HG03469 (cell line): Measurements from ENCODE around the gene VRK3.

Source experiments
- ATAC-seq: cut with Tn5 transposase; IDR thresholded peaks from one replicate; pipeline ENCODE4 v1.9.1; 2021; ENCODE audit warnings: mild to moderate bottlenecking, moderate library complexity, moderate number of reproducible peaks; ENCODE audit not compliant: unreplicated experiment

Gene VRK3

DNA sequence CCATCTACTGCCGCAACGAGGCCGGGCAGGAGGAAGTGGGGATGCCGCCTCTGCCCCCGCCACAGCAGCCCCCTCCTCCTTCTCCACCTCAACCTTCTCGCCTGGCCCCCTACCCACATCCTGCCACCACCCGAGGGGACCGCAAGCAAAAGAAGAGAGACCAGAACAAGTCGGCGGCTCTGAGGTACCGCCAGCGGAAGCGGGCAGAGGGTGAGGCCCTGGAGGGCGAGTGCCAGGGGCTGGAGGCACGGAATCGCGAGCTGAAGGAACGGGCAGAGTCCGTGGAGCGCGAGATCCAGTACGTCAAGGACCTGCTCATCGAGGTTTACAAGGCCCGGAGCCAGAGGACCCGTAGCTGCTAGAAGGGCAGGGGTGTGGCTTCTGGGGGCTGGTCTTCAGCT is 92.4 kb downstream of the VRK3 start:
- ATAC-seq, result no peak

DNA sequence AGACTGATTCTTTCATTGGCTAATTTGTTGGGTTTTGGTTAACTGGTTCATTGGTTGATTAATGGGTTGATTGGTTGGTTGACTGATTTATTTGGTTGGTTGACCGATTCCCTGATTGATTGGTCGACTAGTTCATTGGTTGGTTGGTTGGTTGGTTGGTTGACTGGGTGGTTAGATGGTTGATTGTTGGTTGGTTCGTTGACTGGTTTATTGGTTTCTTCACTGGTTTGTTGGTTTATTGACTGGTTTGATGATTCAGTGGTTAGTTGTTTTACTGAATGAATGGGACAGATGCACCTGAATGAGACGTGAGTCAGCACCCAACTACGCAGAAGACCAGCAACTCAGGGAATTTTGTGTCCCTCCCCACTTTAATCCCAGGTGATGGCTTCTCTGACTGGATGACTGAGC is 93.1 kb downstream of the VRK3 start:
- no peak for ATAC-seq

DNA sequence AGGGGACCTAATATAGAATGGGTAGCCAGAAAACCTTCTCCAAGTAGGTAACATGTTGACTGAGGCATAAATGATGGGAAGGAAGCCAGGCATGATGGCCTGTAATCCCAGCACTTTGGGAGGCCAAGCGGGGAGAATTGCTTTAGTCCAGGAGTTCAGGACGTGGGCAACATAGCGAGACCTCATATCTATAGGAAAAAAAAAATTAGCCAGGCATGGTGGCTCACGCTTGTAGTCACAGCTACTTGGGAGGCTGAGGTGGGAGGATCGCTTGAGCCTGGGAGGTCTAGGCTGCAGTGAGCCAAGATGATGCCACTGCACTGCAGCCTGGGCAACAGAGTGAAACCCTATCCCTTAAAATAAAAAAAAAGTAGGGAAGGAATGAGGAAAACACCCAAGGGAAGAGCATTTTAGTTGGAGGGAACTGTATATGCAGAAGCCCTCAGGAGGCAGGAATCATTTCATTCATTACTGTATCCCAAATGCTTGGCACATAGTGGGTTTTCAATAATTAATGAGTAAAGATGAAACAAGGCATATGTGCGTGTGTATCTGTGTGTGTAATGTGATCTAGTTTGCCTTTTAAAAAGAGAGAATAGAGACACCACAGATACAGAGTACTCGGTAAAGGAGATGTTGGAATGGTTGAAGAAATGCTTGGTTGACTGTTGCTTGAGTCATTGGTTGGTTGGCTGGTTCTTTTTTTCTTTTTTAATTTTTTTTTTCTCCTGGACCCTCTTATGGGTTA is 93.7 kb downstream of the VRK3 start:
- no peak for ATAC-seq

DNA sequence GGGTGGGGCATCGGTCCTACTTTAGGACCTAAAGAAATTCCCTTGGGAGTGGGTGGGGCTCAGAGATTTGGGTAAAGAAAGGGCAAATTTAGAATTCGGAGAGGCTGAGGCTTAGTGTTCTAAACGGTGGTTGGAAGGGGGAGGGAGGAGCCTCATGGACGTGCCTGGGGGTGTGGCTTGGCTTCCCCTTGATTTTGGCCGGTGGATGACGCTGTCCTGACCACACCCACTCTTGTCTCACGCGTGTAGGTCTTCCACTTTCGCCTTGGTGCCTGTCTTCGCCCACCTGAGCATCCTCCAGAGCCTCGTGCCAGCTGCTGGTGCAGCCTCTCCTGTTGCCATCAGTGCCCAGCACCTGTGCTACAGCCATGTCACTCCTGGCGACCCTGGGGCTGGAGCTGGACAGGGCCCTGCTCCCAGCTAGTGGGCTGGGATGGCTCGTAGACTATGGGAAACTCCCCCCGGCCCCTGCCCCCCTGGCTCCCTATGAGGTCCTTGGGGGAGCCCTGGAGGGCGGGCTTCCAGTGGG is 94.6 kb downstream of the VRK3 start:
- no peak for ATAC-seq

DNA sequence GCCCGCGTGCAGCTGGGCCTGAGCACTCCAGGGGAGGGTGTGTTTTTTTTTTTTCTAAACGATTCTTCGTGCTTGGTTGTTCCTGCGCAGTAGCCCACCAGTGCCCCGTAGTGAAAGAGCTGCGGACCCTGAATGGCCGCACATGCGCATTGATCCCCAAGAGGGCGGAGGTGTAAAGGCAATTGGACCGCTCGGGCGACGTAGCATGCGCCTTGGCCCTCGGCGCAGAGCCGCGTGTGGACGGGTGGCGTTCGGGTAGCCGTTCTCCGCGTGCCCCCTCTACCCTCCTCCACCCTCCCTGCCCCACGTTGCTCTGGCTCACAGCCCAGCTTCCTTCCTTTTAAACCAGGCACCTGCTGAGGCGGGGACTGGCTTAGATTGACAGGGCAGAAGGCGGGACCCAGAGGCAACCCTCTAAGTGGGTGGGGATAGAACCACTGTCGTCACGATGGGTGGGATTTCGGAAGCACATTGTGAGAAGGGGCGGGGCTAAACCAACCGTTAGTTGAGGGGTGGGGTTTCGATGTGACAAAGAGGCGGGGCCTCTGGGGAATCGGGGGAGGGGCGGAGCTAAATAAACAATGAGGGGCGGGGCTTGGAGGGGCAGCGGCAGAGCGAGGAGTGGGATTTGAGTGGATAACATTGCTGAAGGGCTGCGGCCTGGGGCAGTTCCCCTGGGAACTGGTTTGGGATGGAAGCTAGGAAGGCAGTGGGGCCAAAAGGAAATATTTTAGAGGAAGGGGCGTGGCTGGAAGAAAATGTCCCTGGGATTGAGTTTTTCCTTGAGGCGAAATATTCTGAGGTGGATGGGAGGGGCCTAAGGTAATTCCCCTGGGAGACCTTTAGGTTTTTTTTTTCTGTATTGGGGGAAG is 95.3 kb downstream of the VRK3 start:
- peak; percentile 61 for ATAC-seq

DNA sequence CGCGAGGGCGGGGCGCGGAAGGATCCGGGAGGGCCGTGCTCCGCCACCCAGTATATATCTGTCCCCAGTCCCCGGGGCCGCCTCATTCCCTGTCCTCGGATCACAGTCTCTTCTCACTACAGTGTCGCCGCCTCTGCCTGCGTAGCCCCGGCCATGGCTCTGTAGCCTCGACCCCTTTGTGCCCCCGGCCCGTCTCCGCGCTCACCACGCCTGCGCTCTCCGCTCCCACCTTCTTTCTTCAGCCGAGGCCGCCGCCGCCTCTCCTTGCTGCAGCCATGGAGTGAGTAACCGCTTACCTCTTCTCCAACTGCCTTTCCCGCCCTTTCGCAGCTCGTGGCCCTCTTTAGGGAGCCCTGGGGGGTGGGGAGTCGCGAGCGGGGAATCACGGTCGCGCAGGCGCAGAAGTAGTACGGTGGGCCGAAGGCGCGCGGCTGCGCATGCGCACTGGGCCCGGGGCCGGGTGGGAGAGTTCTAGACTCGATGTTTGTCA is 96.0 kb downstream of the VRK3 start, which contains the start of the genes ATF5 and NUP62:
Gene ATF5, plus strand, starts transcription at position 85 of the 490 bp plus-strand sequence. CDS start 1,646 bp downstream, outside the sequence.
Gene NUP62, minus strand, starts transcription at position 384 of the 490 bp plus-strand sequence. CDS start 19,697 bp downstream, outside the sequence.
- ATAC-seq, result peak; percentile 20

DNA sequence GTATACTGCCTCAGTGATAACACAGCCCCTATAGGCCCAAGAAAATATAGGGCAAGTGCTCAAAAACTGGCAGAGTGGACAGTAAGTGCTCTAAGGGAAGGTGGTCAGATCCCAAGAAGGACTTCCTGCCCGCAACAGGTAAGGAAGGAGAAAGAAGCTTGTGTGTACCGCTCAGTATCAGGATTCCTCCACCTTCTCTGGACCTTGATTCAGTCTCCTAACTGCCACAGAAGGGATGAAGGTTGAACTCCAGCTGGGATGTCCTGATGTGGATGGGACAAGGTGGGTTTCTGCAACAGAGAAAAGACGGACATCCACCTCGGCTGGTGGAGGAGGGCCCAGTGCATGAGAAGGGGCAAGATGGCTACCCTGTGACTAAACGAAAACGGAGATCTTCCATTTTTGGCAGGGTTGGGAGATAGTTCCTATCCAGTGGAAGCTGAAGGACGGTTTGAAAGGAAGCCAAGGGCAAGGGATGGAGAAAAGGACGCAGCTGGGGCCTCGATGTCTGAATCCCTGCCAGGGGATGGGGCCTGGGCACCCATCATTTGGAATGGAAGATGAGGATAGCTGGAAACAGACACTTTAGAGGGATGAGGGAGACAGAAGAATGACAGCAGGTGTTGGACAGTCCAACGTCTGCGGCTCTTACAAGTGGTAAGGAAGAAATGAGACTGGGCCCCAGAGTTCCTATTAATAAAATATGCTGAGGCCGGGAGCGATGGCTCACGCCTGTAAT is 97.5 kb downstream of the VRK3 start:
- no peak for ATAC-seq

- no peak for ATAC-seq
These were observed 98.7 kb downstream of the VRK3 start for GRCh38 chr19:49926515-49926914.
